IMR-90 (cell line): ENCODE data around the gene REPS1. TPM values are rescaled to one million over a fixed set of nuclear protein-coding genes. Genes with fewer than 3 reads are reported as not detected.

Experiments
- ATAC-seq: fragments of 200-7000 bp; cut with Tn5 transposase; 2 replicates; pipeline ENCODE4 v1.9.1; 2020; ENCODE audit warnings: low read depth, mild to moderate bottlenecking, moderate library complexity
- BruUV-seq: library from RNA; stranded (reverse); fragments of 400-500 nt; replicated peaks from 2 replicates; lab custom pipeline; 2021; lab: Mats Ljungman, UMichigan
- CTCF ChIA-PET: fragments of 300-600 bp; formaldehyde crosslinking; extraction: SDS; loops from one replicate; lab custom pipeline; 2021; ENCODE audit warnings: antibody characterized with exemption; lab: Yijun Ruan, JAX
- POLR2A ChIA-PET: fragments of 300-600 bp; sonication (Branson Sonifier 250); formaldehyde crosslinking; loops from one replicate; lab custom pipeline; 2022; ENCODE audit warnings: antibody characterized with exemption; ENCODE audit not compliant: unreplicated experiment; lab: Charles Lee
- DNase-seq: peaks from one replicate; pipeline ENCODE4 v3.0.0; 2013
- H2AFZ ChIP-seq: replicated peaks from 2 replicates; pipeline ENCODE3; 2013; ENCODE audit warnings: low read length, mild to moderate bottlenecking; ENCODE audit not compliant: poor library complexity
- H2AK5ac ChIP-seq: 2 replicates; pipeline ENCODE4 v1.6.1; 2013; ENCODE audit warnings: low read depth, low read length, inconsistent platforms
- H2AK9ac ChIP-seq: replicated peaks from 2 replicates; pipeline ENCODE3; 2013; ENCODE audit warnings: mild to moderate bottlenecking, low read depth, low read length, moderate library complexity; ENCODE audit not compliant: poor library complexity
- H2BK120ac ChIP-seq: 2 replicates; pipeline ENCODE4 v1.6.1; 2013; ENCODE audit warnings: low read depth, low read length, inconsistent platforms
- H2BK15ac ChIP-seq: 3 replicates; pipeline ENCODE4 v1.6.1; 2013; ENCODE audit warnings: low read depth, low read length, inconsistent platforms
- H2BK20ac ChIP-seq: 2 replicates; pipeline ENCODE4 v1.6.1; 2013; ENCODE audit warnings: low read depth, mild to moderate bottlenecking, inconsistent platforms, low read length, moderate library complexity
- H2BK5ac ChIP-seq: 2 replicates; pipeline ENCODE4 v1.6.1; 2013; ENCODE audit warnings: mild to moderate bottlenecking, low read depth, low read length, inconsistent platforms; ENCODE audit not compliant: poor library complexity, severe bottlenecking
- H3K14ac ChIP-seq: replicated peaks from 2 replicates; pipeline ENCODE4 v1.6.1; 2013; ENCODE audit warnings: low read depth, low read length, inconsistent platforms
- H3K18ac ChIP-seq: 2 replicates; pipeline ENCODE4 v1.6.1; 2013; ENCODE audit warnings: low read depth, low read length, control low read depth
- H3K23ac ChIP-seq: 2 replicates; pipeline ENCODE4 v1.6.1; 2013; ENCODE audit warnings: low read depth, low read length, inconsistent platforms
- H3K27ac ChIP-seq: 2 replicates; pipeline ENCODE4 v1.5.1; 2013; ENCODE audit warnings: mild to moderate bottlenecking, control low read depth, low read length; ENCODE audit not compliant: insufficient read depth
- H3K27me3 ChIP-seq: 2 replicates; pipeline ENCODE4 v1.6.1; 2013; ENCODE audit warnings: low read length; ENCODE audit not compliant: control insufficient read depth, insufficient read depth
- H3K36me3 ChIP-seq: 2 replicates; pipeline ENCODE4 v1.6.1; 2013; ENCODE audit warnings: low read length, mixed read lengths; ENCODE audit not compliant: control insufficient read depth, insufficient read depth
- H3K4ac ChIP-seq: 2 replicates; pipeline ENCODE4 v1.6.1; 2013; ENCODE audit warnings: low read depth, low read length, inconsistent platforms
- H3K4me1 ChIP-seq: 2 replicates; pipeline ENCODE4 v1.6.1; 2013; ENCODE audit warnings: low read length, mixed read lengths; ENCODE audit not compliant: control insufficient read depth, insufficient read depth
- H3K4me2 ChIP-seq: 2 replicates; pipeline ENCODE4 v1.6.1; 2013; ENCODE audit warnings: low read depth, mild to moderate bottlenecking, control low read depth, low read length, moderate library complexity
- H3K4me3 ChIP-seq: 2 replicates; pipeline ENCODE4 v1.5.1; 2013; ENCODE audit warnings: low read depth, mild to moderate bottlenecking, control low read depth, low read length, moderate library complexity; ENCODE audit not compliant: insufficient read depth
- H3K56ac ChIP-seq: 2 replicates; pipeline ENCODE4 v1.6.1; 2013; ENCODE audit warnings: low read length, inconsistent platforms; ENCODE audit not compliant: insufficient read depth; ENCODE audit errors: extremely low read depth
- H3K79me1 ChIP-seq, 2 experiments: 2 replicates each; pipeline ENCODE4 v1.6.1; 2013; ENCODE audit warnings: low read length in 2 of 2, inconsistent platforms in 1 of 2, low read depth in 1 of 2
- H3K9ac ChIP-seq: 2 replicates; pipeline ENCODE4 v1.6.1; 2013; ENCODE audit warnings: low read depth, low read length, control low read depth
- H3K9me1 ChIP-seq: 2 replicates; pipeline ENCODE4 v1.6.1; 2013; ENCODE audit warnings: low read length, inconsistent platforms; ENCODE audit not compliant: insufficient read depth
- H3K9me3 ChIP-seq: 2 replicates; pipeline ENCODE4 v1.6.1; 2013; ENCODE audit warnings: low read length; ENCODE audit not compliant: control insufficient read depth, insufficient read depth
- H4K20me1 ChIP-seq: 2 replicates; pipeline ENCODE4 v1.6.1; 2013; ENCODE audit warnings: low read length, inconsistent platforms; ENCODE audit not compliant: insufficient read depth
- H4K5ac ChIP-seq: 2 replicates; pipeline ENCODE4 v1.6.1; 2013; ENCODE audit warnings: mild to moderate bottlenecking, low read depth, low read length, control low read depth
- H4K8ac ChIP-seq, 2 experiments: 2 replicates each; pipeline ENCODE4 v1.6.1; 2013; ENCODE audit warnings: low read depth in 2 of 2, low read length in 2 of 2, control low read depth in 1 of 2, inconsistent platforms in 1 of 2
- H4K91ac ChIP-seq: 2 replicates; pipeline ENCODE4 v1.6.1; 2013; ENCODE audit warnings: low read depth, low read length, inconsistent platforms; ENCODE audit not compliant: insufficient read depth
- BHLHE40 ChIP-seq: fragments of 150-350 bp; IDR thresholded peaks from 2 replicates; pipeline ENCODE4 v1.6.1; 2016; ENCODE audit warnings: mild to moderate bottlenecking, low read depth, low read length
- CEBPB ChIP-seq: IDR thresholded peaks from 2 replicates; pipeline ENCODE4 v1.6.1; 2012; ENCODE audit warnings: low read depth, low read length, improper control_type of control experiment
- CHD1 ChIP-seq: IDR thresholded peaks from 2 replicates; pipeline ENCODE4 v1.6.1; 2012; ENCODE audit warnings: low read depth, low read length, improper control_type of control experiment
- CTCF ChIP-seq: conservative IDR thresholded peaks from 2 replicates; pipeline ENCODE4 v1.5.1; 2012; ENCODE audit warnings: mild to moderate bottlenecking, low read depth, low read length, improper control_type of control experiment
- ELK1 ChIP-seq: fragments of 150-350 bp; IDR thresholded peaks from 2 replicates; pipeline ENCODE4 v1.6.1; 2016; ENCODE audit warnings: low read depth, mild to moderate bottlenecking, low read length, moderate library complexity, borderline replicate concordance
- FOS ChIP-seq: fragments of 150-350 bp; IDR thresholded peaks from 2 replicates; pipeline ENCODE4 v1.6.1; 2016; ENCODE audit warnings: low read depth, low read length
- MAFK ChIP-seq: IDR thresholded peaks from 2 replicates; pipeline ENCODE4 v1.6.1; 2012; ENCODE audit warnings: low read depth, low read length, improper control_type of control experiment
- MAZ ChIP-seq: IDR thresholded peaks from 2 replicates; pipeline ENCODE4 v1.6.1; 2012; ENCODE audit warnings: low read depth, mild to moderate bottlenecking, low read length, improper control_type of control experiment, moderate library complexity, borderline replicate concordance
- MXI1 ChIP-seq: IDR thresholded peaks from 2 replicates; pipeline ENCODE4 v1.6.1; 2012; ENCODE audit warnings: low read depth, mild to moderate bottlenecking, low read length, moderate library complexity, borderline replicate concordance
- NFE2L2 ChIP-seq: fragments of 150-350 bp; IDR thresholded peaks from 2 replicates; pipeline ENCODE4 v1.6.1; 2016; ENCODE audit warnings: low read depth, mild to moderate bottlenecking, low read length
- POLR2A ChIP-seq: IDR thresholded peaks from 2 replicates; pipeline ENCODE4 v1.6.1; 2012; ENCODE audit warnings: mild to moderate bottlenecking, low read depth, low read length
- RAD21 ChIP-seq: IDR thresholded peaks from 2 replicates; pipeline ENCODE4 v1.6.1; 2012; ENCODE audit warnings: low read length, improper control_type of control experiment
- RCOR1 ChIP-seq: IDR thresholded peaks from 2 replicates; pipeline ENCODE4 v1.6.1; 2012; ENCODE audit warnings: mild to moderate bottlenecking, low read length, improper control_type of control experiment; ENCODE audit not compliant: insufficient replicate concordance
- RFX5 ChIP-seq: IDR thresholded peaks from 2 replicates; pipeline ENCODE4 v1.8.0; 2012; ENCODE audit warnings: low read depth, mild to moderate bottlenecking, low read length, moderate library complexity
- SMC3 ChIP-seq: fragments of 150-350 bp; IDR thresholded peaks from 2 replicates; pipeline ENCODE4 v1.6.1; 2016; ENCODE audit warnings: low read depth, mild to moderate bottlenecking, antibody characterized with exemption, low read length, moderate library complexity
- USF2 ChIP-seq: fragments of 150-350 bp; IDR thresholded peaks from 2 replicates; pipeline ENCODE4 v1.6.1; 2017; ENCODE audit warnings: mild to moderate bottlenecking, antibody characterized with exemption, low read length, low read depth
- dilution Hi-C: fragments of 300-500 bp; cut with HindIII; formaldehyde crosslinking; loops from one replicate; pipeline ENCODE4 v1.14.3; 2018; ENCODE audit warnings: low sequenced_read_pairs; ENCODE audit not compliant: unreplicated experiment
- in situ Hi-C: fragments of 300-500 bp; cut with MboI; formaldehyde crosslinking; loops from 3 replicates; pipeline ENCODE4 v1.14.3; 2019; ENCODE audit warnings: low sequenced_read_pairs, inconsistent platforms, mixed read lengths
- intact Hi-C: fragments of 100-400 bp; cut with micrococcal nuclease; formaldehyde crosslinking; loops from 2 replicates; pipeline ENCODE4 v1.10.0; 2022
- polyA plus RNA-seq, 3 experiments: library from polyadenylated mRNA; depleted of rRNA; stranded (reverse); fragments of >200 nt; gene quantifications; 2 replicates each; pipeline ENCODE4 v1.2.3, GENCODE V29; 2012; ENCODE audit warnings: low replicate concordance in 1 of 3
- total RNA-seq: library from RNA; depleted of rRNA; stranded (reverse); fragments of >200 nt; gene quantifications from 2 replicates; pipeline ENCODE4 v1.2.3, GENCODE V29; 2012

The REPS1 gene
- total and polyA plus RNA-seq, 2 of the 4 experiments (the other 2 are of a cell fraction) = 21.9 to 24.2 TPM

- no TSS peak for BruUV-seq
These were observed 32.8 kb downstream of the REPS1 start for GRCh38 chr6:138955262-138955661.

More at GRCh38 chr6:138955262-138955661, 32.8 kb downstream of the REPS1 start:
- ATAC-seq (no peak), DNase-seq (no peak)
- H2AK9ac ChIP-seq = no peak overlapping the region
- H3K36me3 ChIP-seq = no peaks in the 10 kb centered on the region
- no peak overlapping the region for H3K4ac ChIP-seq
- peaks cover 18 to 29% of the 10 kb centered on the region in 2 experiments for H3K79me1 ChIP-seq
- H3K4me1 ChIP-seq = no peaks in the 10 kb centered on the region
- no peak overlapping the region for H3K23ac ChIP-seq
- no peak overlapping the region for H3K4me3 ChIP-seq
- H3K27me3 ChIP-seq = no peaks in the 10 kb centered on the region
- in situ Hi-C loops = no loop called here
- no peak overlapping the region for H2BK5ac ChIP-seq
- no peaks in the 10 kb centered on the region for H3K9me3 ChIP-seq
- H2BK15ac ChIP-seq = no peak overlapping the region
- H3K56ac ChIP-seq = no peak overlapping the region
- no peak overlapping the region for H3K27ac ChIP-seq
- no peak overlapping the region for H2AFZ ChIP-seq
- no peak overlapping the region for H4K8ac ChIP-seq
- H3K4me2 ChIP-seq = no peak overlapping the region
- ChIA-PET CTCF (no interaction called here), POLR2A (no interaction called here)
- no peak overlapping the region for H2BK20ac ChIP-seq
- no peak overlapping the region for H3K18ac ChIP-seq
- H4K20me1 ChIP-seq = no peaks in the 10 kb centered on the region
- no peak for TF ChIP-seq POLR2A
- no peak for TF ChIP-seq ELK1
- TF ChIP-seq MXI1 = no peak
- no peak for TF ChIP-seq RAD21
- no peak for TF ChIP-seq RFX5
- no peak for TF ChIP-seq USF2
- TF ChIP-seq MAFK = no peak
- no peak for TF ChIP-seq FOS
- TF ChIP-seq CEBPB = no peak
- TF ChIP-seq MAZ = no peak
- no peak for TF ChIP-seq NFE2L2
- TF ChIP-seq CHD1 = no peak
- TF ChIP-seq SMC3 = no peak
- TF ChIP-seq RCOR1 = no peak
- TF ChIP-seq CTCF = no peak
- no peak for TF ChIP-seq BHLHE40
- no peaks in the 10 kb centered on the region for H3K9me1 ChIP-seq
- dilution Hi-C loops = no loop called here
- H3K14ac ChIP-seq = no peak overlapping the region
- no peak overlapping the region for H3K9ac ChIP-seq
- intact Hi-C loops = no loop called here
- no peak overlapping the region for H2BK120ac ChIP-seq
- no peak overlapping the region for H2AK5ac ChIP-seq
- H4K91ac ChIP-seq = no peak overlapping the region
- no peak overlapping the region for H4K5ac ChIP-seq
